GM23338 (cell line): ENCODE results near the gene FGGY.

Experiments used
- CREB1 ChIP-seq: fragments of 250-450 bp; sonication (Bioruptor Pico); IDR thresholded peaks from 2 replicates; pipeline ENCODE4 v1.5.0; 2020; ENCODE audit warnings: low read depth, mild to moderate bottlenecking, moderate library complexity
- POLR2AphosphoS5 ChIP-seq: IDR thresholded peaks from 2 replicates; pipeline ENCODE4 v1.6.1; 2016; ENCODE audit warnings: antibody characterized with exemption, low read depth
- TF ChIP-seq, protein P1 (sequence below), 2 experiments: fragments of 200-600 bp in 1 of 2; sonication (generic) in 1 of 2; conservative IDR thresholded peaks; 2 replicates each; pipeline versions ENCODE4 v1.5.1 to v1.6.1; 2016 to 2017; ENCODE audit warnings: antibody characterized with exemption in 2 of 2, low read depth in 2 of 2, mild to moderate bottlenecking in 2 of 2, moderate library complexity in 1 of 2

DNA sequence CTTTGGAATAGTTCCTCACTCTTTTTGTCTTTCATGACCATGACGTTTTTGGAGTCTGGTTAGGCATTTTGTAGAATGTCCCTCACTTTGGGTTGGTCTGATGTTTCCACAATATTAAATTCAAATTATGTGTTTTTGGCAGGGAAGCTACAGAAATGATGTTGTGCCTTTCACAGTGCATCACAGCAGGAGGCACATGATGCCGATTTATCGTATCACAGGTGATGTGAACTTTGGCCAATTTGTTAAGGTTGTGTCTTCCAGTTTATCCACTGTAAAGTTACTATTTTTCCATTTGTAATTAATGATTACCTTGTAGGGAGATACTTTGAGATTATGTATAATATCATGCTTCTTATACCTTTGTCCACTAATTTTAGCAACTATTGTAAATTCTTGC lies 114.3 kb downstream of the FGGY start:
- TF ChIP-seq, protein P1, sequence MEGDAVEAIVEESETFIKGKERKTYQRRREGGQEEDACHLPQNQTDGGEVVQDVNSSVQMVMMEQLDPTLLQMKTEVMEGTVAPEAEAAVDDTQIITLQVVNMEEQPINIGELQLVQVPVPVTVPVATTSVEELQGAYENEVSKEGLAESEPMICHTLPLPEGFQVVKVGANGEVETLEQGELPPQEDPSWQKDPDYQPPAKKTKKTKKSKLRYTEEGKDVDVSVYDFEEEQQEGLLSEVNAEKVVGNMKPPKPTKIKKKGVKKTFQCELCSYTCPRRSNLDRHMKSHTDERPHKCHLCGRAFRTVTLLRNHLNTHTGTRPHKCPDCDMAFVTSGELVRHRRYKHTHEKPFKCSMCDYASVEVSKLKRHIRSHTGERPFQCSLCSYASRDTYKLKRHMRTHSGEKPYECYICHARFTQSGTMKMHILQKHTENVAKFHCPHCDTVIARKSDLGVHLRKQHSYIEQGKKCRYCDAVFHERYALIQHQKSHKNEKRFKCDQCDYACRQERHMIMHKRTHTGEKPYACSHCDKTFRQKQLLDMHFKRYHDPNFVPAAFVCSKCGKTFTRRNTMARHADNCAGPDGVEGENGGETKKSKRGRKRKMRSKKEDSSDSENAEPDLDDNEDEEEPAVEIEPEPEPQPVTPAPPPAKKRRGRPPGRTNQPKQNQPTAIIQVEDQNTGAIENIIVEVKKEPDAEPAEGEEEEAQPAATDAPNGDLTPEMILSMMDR (conservative IDR thresholded peaks at IDR 0.05; ENCODE audit: low read depth in 2 of 2), result no peak
- TF ChIP-seq POLR2AphosphoS5, result no peak
- TF ChIP-seq CREB1 (CRISPR knock-in tag), result no peak
